Measurements from ENCODE around the gene RTF1.
"Not testable (repeated sequence)": the region's sequence is repeated elsewhere in the genome, so short reads cannot be mapped to it uniquely, and the experiment has no call there.

Gene RTF1

DNA sequence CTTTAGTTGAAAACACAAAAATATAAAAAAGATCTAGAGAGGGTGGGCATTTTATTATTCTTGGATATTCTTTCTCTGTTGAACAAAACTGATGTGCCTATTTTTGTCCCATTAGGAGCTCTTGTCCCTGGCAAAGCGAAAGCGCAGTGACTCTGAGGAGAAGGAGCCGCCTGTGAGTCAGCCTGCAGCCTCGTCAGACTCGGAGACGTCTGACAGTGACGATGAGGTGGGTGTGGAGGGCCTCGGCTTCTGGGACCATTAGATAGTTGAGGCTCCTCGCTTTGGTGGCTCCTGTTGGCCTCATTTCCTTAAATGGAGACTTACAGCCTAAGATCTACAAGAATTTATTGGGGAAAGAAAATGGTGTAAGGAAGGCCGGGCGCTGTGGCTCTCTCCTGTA is 21.3 kb downstream of the RTF1 start:
- no peak for DNase-seq

DNA sequence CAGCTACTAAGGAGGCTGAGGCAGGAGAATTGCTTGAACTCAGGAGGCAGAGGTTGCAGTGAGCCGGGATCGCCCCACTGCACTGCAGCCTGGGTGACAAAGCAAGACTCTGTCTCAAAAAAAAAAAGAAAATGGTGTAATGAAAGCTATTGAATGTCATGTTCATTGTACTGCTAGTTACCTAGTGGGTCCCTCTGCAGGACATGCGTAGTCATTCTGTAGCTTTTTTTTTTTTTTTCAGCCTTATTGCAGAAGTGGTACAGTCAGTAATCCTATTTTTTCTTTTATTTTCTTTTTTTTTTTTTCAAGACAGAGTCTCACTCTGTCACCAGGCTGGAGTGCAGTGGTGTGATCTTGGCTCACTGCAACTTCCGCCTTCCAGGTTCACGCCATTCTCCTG is 21.9 kb downstream of the RTF1 start:
- not testable (repeated sequence) for DNase-seq

DNA sequence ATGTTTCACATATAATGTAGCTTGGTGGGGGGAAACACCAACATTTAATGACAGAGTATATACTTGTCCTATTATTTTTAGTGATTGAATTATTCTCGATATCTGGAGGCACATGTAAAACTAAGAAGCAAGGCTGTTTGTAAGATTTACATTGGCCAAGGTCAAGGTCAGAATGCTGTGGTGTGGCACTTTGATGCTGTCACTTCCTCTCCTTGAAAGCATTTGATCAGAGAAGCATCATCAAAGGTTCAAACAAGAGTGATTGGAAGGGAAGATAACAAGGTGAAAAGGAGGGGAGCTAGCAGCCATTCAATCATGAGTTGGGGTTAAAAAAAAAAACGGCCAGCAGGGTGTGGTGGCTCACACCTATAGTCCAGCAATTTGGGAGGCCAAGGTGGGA is 26.4 kb downstream of the RTF1 start:
- no peak for DNase-seq

DNA sequence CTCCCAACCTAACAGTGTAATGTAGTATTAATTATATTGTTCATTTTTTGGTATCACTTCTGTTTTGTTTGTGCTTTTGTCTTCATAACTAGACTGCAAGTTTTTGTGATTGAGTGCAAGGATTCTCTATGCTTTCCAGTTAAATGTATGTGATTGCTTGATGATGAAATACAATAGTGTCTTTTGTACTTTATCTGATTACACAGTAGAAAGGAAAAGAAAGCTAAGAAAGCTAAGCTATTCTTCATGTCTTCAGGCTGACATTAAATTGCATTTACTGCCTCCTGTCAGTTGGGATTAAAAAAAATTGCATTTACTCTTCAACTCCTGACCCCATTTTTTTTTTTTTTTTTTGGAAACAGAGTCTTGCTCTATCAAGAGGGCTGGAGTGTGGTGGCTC is 28.5 kb downstream of the RTF1 start:
- no peak for DNase-seq

DNA sequence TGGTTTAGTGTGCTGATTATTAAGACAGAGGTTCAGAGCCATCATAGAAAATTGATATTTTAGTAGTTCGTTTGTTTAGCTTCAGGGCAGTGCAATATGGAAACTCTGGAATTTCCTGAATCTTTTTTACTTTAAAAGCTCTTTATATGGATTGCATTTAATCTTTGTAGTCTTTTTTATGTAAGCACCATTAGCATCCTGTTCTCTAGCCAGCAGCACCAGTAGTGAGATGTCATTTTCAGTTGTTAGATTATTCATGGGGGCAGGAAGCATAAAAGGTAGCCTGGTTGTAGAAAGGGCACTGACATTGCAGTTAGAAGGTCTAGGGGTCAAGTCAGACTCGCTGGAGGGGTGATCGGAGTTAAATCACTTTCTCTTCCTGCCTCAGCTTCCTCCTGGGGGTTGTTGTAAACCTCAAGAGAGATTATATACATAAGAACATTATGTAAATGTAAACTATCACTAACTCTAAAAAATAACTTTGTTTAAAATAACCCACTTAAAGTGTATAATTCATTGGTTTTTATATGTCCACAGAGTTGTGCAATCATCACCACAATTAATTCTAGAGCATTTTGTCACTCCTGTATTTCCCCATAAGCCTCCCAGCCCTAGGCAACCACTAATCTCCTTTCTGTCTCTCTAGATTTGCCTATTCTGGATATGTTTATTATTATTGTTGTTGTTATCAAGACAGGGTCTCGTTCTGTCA is 45.3 kb downstream of the RTF1 start:
- DNase-seq = no peak

DNA sequence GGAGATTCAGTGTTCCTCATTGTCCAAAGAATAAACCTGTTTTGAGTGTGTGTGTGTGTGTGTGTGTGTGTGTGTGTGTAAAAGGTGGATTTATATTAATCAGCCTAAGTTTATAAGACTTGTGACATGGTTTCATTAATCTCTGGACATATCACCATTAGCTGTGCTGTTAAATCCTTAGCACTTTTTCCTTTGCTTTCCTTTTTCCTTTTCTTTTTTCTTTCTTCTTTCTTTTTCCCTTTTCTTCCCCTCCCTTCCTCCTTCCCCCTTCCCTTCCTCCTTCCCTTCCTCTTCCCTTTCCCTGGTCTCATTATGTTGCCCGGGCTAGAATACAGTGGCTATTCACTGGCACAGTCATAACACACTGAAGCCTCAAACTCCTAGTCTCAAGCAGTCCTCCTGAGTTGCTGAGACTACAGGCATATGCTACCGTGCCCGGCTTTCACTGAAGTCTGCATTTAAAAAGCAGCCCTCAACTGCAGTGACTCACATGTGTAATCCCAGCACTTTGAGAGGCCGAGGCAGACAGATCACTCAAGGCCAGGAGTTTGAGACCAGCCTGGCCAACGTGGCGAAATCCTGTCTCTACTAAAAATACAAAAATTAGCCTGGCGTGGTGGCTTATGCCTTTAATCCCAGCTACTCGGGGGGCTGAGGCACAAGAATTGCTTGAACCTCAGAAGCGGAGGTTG is 48.1 kb downstream of the RTF1 start:
- no peak for DNase-seq

DNA sequence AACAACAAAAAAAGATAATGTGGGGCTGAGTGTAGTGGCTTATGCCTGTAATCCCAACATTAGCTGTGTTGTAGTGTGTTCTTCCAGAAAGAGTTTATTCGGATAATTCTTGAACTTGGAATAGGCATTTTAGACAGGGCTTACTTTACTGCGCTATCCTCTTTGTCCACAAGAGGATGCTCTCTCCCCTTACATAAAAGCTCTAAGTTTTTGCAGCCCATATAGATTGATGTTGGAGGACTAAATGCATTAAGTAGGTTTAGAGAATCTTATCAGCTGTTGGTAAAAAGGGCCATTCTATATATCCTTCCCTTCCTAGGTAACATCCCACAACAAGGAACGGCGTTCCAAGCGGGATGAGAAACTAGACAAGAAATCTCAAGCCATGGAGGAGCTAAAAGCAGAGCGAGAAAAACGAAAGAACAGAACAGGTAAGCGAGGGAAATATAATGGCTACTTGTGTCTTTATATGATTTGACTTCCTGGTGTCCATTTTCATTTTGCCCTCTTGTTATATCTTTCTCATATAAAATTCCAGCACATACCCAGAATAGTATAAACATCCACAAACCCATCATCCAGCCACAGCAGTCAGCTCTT is 49.0 kb downstream of the RTF1 start:
- peak in 1 of 2 experiments; percentile 71 for DNase-seq

DNA sequence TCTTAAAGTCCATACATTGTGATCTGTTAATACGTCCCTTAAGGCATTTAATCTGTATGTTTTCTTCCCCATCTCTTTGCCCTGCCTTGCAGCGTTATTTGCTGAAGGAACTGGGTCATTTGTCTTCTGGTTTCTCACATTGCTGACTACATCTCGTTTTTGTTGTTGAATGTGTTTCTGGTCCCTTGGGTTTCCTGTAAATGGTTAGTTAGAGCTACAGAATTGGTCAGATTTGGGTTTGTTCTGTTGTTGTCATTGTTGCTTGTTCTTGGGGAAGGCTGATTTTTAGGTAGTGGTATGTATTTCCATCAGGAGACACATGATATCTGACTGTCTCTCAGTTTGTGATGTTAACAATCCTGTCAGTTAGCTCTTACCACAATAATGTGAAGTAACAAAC is 49.8 kb downstream of the RTF1 start:
- DNase-seq = no peak

DNA sequence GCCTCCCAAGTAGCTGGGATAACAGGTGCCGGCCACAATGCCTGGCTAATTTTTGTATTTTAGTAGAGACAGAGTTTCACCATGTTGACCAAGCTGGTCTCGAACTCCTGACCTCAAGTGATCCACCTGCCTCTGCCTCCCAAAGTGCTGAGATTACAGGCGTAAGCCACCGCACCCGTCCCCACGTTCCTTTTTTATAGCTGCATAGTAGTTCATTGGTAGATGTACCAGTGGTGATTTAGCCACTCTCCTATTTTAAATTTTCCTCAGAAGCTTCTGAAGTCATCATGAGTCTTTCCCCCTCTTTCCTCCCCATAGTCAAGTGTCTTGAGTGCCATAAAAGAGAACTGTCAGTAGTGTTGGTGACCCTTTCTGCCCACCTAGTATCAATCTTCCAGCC is 52.7 kb downstream of the RTF1 start:
- not testable (repeated sequence) for DNase-seq

DNA sequence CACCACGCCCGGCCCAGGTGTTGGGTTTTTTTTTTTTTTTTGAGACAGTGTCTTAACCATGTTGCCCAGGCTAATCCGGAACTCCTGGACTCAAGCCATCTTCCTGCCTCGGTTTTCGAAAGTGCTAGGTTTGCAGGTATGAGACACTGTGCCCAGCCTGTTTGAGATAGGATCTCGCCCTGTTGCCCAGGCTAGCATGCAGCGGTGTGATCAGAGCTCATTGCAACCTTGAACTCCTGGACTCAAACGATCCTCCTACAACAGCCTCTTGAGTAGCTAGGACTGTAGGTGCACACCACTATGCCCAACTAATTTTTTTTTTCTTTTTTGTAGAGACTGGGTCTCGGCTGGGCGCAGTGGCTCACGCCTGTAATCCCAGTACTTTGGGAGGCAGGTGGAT is 56.5 kb downstream of the RTF1 start:
- no peak for DNase-seq

DNA sequence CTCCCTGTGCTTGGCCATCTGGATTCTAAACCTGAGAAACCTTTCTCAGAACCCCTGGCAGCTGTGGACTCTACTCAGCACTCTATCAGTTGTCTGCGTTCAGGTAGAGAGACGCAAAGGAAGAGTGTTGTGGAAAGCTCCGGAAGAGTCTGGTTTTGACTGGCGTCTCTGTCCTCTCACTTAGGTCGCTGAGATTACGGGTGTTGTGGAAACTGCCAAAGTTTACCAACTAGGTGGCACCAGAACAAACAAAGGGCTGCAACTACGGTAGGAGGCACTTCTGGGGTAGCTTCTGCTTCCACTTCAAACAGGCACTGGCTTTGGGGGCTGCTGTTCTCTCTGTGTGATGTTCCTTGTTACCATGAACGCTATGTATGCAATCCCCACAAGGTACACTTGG is 57.5 kb downstream of the RTF1 start:
- DNase-seq = no peak

DNA sequence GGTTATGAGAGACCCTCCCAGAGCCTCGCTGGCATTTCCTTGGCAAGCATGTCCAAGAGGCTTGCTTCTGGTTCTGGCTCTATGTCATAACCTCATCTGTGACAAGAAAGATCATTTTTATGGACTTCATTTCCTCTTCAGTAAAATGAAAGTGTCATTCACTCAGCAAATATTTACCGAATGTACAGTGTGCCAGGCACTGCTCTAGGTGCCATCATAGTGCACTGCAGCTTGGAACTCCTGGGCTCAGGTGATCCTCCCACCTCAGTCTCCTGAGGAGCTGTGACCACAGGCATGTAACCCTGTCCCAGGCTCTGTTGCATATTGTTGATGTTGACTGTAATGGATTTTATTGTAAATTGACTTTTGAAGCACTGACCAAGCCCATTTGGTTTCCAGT is 58.0 kb downstream of the RTF1 start:
- DNase-seq = no peak

DNA sequence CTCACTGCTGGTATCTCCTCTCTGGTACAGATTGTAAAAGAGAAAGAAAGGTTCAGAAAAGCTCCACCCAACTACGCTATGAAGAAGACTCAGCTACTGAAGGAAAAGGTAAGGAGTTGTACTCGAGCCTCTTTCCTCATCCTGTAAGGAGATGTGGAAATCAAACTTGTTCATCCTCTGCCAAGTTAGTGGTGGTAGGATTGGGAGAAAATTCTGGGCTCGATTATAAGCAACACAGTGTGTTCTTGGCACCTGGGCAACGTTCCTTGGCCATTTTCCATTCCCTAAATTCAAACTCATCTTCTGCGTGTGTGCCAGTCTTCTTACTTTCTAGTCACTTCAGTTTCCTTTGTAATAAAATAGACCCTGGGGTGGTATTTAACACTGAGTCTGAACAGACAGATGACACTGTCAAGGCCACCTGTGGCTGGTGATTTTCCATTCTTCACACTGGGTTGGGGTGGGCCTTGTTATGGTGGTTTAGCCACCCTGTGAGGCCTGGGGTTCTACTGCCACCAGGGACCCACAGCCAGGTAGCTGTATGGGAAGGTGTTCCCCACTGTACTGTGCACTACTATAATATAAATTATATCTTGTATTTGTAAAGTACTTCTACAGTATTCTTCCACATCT is 59.6 kb downstream of the RTF1 start:
- DNase-seq = no peak

DNA sequence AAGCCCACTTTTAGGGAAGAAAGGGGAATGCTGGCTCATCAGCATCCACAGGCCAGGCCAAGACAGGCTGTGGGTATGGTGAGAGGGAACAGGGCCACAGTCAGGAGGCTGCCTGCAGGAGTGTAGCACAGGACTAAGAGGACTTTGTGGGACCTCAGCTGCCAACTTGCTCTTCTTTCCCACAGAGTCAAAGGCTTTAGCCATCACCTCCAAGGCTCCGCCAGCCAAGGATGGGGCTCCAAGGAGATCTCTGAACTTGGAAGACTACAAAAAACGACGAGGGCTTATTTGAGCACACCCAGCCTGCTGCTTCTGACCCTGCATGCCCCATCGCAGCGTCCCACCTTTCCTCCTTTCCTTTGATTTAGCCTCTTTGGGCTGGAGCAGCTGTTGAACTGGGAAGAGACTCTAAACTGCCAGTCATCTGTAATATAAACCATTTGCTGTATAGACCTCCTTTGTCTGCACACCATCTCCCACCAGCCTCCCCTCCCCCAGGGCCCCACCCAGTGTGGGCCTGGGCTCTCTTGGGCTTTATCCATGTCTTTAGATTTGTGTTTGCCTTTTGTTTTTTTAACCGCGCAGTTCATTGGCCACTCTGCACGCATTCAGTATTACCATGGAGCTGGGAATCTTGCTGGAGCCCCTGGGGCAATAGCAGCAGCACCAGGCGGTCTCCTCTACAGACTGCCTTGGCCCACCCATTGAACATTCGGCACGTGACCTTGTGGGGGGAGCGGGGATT is 63.7 kb downstream of the RTF1 start:
- no peak for DNase-seq

DNA sequence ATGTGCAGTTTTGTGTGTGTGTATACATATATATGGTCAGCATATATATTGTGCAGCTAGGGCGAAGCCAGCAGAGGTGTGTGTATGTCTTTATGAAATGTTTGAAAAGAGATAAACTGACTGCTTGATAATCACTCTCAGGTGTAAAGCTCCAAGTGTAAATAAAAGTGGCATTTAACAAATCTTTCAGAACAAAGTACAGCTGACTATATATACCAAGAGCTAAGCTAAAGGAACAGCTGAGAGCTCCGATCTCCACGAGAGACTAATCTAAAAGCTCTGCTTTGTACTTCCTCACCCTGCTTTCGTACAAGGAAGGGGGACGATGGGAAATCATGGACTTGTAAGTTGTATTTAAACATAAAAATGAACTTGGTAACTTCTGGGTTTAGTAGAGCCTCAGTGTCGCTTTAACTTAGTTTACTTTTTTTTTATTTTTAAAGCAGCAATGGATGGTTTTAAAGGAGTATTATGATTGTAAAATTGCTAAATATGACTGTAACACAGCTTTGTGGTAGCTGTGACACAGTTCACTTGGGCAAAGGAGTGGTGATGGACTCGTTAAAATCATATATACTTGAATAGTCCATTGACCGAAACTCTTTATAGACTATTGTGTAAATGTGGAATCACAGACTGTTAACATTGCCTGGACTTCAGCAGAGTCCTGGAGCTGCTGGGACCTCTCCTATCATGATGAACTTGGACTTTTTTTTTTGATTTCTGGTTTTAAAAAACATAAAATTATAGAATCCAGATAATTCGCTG is 65.4 kb downstream of the RTF1 start:
- no peak for DNase-seq

DNA sequence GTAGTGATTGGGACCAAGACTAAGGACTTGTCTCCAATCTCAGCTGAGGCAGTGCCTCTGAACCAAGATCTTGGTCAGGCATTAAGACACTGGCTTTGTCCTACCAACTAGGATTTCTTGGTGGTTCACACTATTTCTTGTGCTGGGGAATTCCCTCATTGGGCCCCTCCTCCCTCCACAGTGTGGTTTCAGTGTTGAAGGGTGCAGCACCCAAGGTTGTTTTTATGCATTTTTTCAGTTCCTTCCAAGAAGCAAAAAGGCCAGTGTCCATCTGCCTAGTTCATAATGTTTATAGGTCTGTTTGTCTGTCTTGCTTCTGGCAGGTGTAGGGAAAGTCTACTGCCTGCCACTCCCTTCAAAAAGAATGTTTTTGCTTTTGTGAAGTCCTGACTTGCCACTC is 66.2 kb downstream of the RTF1 start:
- DNase-seq = no peak

DNA sequence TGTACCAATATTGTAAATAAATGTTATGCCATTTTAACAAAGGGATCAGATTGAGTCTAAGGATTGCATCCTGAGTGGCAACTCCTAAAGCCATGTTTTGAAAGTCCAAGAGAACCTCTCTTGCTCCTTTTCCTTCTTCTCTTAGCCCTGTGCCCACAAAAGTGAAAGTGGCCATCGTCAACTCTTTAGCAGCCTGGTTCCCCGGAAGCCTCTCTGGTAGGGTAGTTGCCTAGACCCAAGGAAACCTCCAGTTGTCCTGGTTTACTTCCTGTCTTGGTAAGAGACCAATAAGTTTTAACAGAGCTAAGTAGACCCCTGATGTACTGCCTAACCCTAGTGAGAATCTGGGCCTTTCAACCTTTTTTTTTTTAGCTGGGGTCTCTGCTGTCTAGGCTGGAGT is 66.6 kb downstream of the RTF1 start:
- no peak for DNase-seq

DNA sequence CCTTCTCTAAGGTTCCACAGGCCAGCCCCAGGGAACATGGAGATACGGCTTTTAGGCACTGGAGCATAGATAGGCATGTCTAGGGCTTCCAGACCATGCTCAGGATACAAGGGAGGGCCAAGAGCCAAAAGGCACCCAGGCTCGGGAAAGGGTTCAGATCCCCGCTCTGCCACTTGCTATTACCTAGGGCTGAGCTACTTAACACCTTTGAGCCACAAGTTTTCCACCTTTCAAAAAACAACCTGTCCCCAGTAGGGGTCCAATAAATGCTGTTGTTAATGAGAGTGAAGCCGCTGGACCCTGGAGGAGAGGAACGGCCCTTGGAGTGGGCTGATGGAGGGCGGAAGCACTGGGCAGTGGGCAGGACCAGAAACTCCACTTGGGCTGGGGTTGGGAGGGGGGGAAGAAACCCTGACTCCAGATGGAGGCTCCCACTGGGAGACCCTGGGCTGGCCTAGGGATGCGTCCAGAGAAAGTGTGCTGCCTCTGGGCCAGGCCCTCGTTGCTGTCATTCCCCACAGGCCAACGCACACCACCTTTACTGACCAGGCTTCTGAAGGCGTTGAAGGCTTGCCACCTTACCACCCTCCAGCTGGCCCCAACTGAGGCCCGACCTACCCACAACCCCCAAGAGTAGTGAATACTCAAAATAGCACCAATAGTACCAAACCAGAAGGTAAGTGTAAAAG is 68.2 kb downstream of the RTF1 start:
- no peak for DNase-seq

DNA sequence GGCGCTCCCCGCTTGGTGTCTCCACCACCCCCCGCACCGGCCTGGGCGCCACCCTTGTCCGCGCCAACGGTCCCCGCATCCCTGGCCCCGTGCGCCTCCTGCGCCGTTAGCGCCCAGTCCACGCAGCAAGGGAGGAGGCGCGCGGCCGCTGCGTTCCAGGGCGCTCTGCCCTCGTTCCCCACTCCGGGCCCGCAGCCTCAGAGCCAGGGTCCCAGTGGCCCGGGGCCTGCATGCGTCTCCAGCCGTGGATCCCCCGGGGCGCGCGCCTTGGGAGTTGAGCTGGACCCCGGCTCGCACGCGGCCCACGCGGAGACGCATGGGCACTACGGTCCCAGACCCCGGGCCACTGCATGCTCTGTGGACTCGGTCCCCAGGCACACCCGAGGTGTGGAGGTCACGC is 69.4 kb downstream of the RTF1 start:
- no peak for DNase-seq

DNA sequence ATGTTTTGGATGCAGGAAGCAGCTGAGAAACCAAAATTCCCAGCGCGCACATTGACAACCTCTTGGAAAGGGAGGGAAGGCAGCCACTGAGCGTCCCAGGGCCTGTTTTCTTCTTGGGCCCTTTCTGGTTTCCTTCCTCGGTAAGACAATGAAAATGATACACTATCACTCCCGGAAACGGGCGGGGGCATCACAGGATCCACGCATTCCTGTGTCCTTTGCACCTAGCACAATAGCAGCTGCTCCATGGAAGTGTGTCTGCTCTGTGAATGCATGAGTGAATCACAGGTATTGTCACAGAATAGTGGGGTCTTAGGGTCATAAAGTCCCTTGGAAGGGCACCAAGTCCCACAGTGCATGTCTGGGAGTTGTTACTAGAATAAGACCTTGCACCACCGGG is 70.5 kb downstream of the RTF1 start:
- no peak for DNase-seq

DNA sequence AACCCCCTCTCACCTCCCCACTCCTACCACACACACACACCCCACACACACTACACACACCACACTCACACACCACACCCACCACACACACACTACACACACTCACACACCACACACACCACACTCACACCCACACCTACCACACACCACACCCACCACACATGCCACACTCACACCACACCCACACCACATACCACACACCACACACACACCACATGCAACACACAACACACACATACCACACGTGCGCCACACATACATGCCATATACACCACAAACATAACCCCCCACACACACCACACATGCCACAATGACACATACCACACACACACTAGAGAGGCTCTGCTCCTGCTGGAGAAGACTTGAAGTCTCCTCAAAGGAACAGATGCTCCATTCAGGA is 70.9 kb downstream of the RTF1 start:
- DNase-seq = no peak

DNA sequence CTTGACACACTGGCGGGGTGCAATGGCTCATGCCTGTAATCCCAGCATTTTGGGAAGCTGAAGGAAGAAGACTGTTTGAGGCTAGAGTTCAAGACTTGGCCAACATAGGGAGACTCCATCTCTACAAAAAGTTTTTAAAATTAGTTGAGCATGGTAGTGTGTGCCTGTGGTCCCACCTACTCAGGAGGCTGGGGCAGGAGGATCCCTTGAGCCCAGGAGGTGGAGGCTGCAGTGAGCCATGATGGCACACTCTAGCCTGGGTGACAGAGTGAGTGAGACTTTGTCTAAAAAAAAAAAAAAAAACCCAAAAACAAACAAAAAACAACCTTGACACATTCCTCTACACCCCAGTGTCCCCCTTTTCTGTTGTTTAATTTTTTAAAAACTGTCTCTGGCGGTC is 72.7 kb downstream of the RTF1 start:
- DNase-seq = no peak

All from NCI-H524 (cell line).